Muscle layer of duodenum (tissue), 2 donors: ENCODE measurements around the gene FARP1.

Experiments
- H3K27ac ChIP-seq: one replicate; pipeline ENCODE4 v1.7.0; 2013; ENCODE audit warnings: mild to moderate bottlenecking, low read length
- H3K27me3 ChIP-seq: one replicate; pipeline ENCODE4 v1.7.0; 2013; ENCODE audit warnings: low read depth, mild to moderate bottlenecking, control low read depth, low read length
- H3K36me3 ChIP-seq, 2 donors: one replicate each; pipeline ENCODE4 v1.7.0; 2013; ENCODE audit warnings: low read length in 2 of 2, control low read depth in 1 of 2, mild to moderate bottlenecking in 1 of 2; ENCODE audit not compliant: insufficient read depth in 2 of 2, control insufficient read depth in 1 of 2
- H3K4me1 ChIP-seq, 2 donors: one replicate each; pipeline ENCODE4 v1.7.0; 2013; ENCODE audit warnings: low read length in 2 of 2, mild to moderate bottlenecking in 2 of 2, control low read depth in 1 of 2, moderate library complexity in 1 of 2; ENCODE audit not compliant: insufficient read depth in 2 of 2, control insufficient read depth in 1 of 2
- H3K4me3 ChIP-seq, 2 donors: one replicate each; pipeline ENCODE4 v1.7.0; 2013; ENCODE audit warnings: low read length in 2 of 2, low read depth in 1 of 2, mild to moderate bottlenecking in 1 of 2
- H3K9me3 ChIP-seq, 2 donors: one replicate each; pipeline ENCODE4 v1.7.0; 2013; ENCODE audit warnings: low read length in 2 of 2, control low read depth in 1 of 2, mild to moderate bottlenecking in 1 of 2; ENCODE audit not compliant: control insufficient read depth in 1 of 2
- donor health status: healthy.

Gene FARP1

GRCh38 chr13:98233127-98233526, 90.2 kb downstream of the FARP1 start:
- Histone ChIP-seq H3K9me3 (no peaks in the 10 kb centered on the region), H3K27ac (no peak overlapping the region), H3K4me1 (no peaks in the 10 kb centered on the region), H3K36me3 (no peaks in the 10 kb centered on the region), H3K4me3 (no peak overlapping the region), H3K27me3 (no peaks in the 10 kb centered on the region)

DNA sequence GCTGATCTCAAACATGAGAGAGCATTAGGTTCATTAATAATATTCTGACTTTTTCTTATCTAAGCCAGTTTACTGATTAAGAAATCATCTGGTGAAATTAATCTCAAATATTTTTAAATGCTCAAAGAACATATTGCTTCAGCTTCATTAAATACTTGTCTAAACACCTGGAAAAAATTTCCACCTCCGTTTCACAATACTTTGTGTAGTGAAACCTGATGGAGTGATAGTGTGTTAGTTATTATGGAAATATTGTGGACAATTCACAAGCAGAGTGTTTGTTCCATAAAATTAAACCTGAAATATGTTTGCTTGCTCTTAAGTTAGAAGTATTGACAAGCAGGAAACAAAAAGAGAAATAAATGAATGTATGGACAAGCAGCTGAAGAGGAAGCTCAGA, 91.5 kb downstream of the FARP1 start:
- Histone ChIP-seq H3K4me3 (no peak overlapping the region), H3K4me1 (no peaks in the 10 kb centered on the region), H3K9me3 (no peaks in the 10 kb centered on the region), H3K27me3 (no peaks in the 10 kb centered on the region), H3K36me3 (no peaks in the 10 kb centered on the region), H3K27ac (no peak overlapping the region)

GRCh38 chr13:98236197-98236596, 93.3 kb downstream of the FARP1 start:
- Histone ChIP-seq H3K4me3 (no peak overlapping the region), H3K36me3 (no peaks in the 10 kb centered on the region), H3K27me3 (no peaks in the 10 kb centered on the region), H3K9me3 (no peaks in the 10 kb centered on the region), H3K27ac (no peak overlapping the region), H3K4me1 (no peaks in the 10 kb centered on the region)

GRCh38 chr13:98237331-98237730, 94.4 kb downstream of the FARP1 start:
- no peak overlapping the region for H3K4me3 ChIP-seq
- H3K27ac ChIP-seq: no peak overlapping the region
- no peaks in the 10 kb centered on the region for H3K27me3 ChIP-seq
- no peaks in the 10 kb centered on the region for H3K9me3 ChIP-seq
- H3K36me3 ChIP-seq: no peaks in the 10 kb centered on the region
- H3K4me1 ChIP-seq: no peaks in the 10 kb centered on the region

DNA sequence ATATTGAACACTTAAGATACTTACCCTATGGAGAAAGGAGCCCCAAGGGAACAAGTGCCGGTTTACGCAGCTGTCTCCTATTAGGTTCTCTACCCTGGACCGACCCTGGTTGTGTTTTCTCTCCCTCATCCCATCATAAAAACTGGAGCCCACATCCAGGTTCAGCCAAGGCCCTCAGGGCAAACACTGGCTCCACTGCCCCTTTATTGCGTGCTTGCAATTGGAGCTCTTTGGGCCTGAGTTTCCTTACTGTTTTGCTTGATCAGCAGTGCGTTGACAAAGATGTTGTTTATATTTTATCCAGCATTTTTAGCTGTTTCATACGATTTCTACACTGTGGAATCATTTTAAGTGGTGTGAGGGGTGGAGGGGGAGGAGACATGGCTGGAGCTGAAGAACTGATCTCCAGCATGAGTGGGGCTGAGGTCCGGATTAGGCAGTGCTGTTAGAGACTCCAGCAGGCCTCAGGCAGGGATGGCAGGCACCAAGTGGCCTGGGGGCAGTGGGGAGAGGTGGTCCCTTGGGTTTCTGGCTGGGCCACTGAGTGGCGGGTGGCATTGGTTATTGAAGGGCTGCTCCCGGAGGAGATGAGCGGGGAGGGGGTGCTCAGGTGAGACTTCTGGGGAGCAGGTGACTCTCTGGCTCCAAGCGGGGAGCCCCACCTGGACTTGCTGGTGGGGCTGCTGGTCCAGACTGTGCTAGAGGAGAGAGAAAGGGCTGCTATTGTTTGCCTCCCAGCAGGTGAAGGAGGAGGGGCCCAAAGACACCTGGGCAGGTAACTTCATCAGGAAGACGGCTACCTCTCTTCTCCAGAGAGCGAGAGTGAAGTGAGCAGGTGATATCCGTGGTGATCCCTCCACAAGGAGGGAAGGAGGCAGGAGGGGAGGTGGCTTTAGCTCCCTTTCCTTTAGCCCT, 96.5 kb downstream of the FARP1 start:
- Histone ChIP-seq H3K4me3 (no peak overlapping the region), H3K36me3 (no peaks in the 10 kb centered on the region), H3K27ac (no peak overlapping the region), H3K9me3 (no peaks in the 10 kb centered on the region), H3K4me1 (no peaks in the 10 kb centered on the region), H3K27me3 (no peaks in the 10 kb centered on the region)

DNA sequence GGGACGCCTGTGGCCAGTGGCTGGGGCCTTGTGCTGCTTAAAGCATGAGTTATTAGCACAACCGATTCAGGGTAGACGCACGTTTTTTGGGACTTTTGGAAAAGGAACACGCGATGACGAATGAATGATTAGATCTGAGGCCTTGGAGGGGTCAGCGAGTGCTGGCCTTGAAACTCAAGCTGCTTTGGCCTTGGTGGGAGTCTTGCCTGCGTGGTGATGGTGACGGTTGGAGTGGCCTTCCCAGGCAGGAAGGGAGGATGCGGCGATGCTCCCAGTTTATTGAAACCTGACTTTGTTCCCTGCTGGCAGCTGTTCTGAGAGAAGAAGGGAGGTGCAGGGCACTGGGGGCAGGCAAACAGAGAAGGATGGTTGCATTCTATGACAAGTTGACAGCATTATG, 97.2 kb downstream of the FARP1 start:
- Histone ChIP-seq H3K27ac (no peak overlapping the region), H3K27me3 (no peaks in the 10 kb centered on the region), H3K9me3 (no peaks in the 10 kb centered on the region), H3K36me3 (no peaks in the 10 kb centered on the region), H3K4me3 (no peak overlapping the region), H3K4me1 (no peaks in the 10 kb centered on the region)

DNA sequence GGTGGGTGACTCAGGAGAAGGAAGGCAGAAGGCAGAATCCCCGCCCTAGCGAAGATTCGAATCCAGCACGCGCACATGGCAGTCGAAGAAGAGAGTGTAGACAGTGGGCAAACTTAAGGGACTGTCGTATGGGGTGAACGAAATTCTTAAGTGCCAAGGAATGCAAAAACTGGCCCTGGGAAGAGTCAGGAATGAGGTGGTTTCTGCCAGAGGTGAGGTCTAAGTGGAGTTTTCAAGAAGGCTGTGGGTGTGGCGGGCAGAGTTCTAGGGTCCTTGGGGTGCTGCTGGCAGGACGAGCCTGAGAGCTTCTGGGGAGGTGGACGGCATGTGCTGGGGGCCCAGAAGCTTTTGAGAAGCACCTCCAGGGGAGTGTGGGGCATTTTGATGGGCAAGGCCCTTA, 98.1 kb downstream of the FARP1 start:
- Histone ChIP-seq H3K4me3 (no peak overlapping the region), H3K36me3 (no peaks in the 10 kb centered on the region), H3K27ac (no peak overlapping the region), H3K27me3 (no peaks in the 10 kb centered on the region), H3K4me1 (no peaks in the 10 kb centered on the region), H3K9me3 (no peaks in the 10 kb centered on the region)

DNA sequence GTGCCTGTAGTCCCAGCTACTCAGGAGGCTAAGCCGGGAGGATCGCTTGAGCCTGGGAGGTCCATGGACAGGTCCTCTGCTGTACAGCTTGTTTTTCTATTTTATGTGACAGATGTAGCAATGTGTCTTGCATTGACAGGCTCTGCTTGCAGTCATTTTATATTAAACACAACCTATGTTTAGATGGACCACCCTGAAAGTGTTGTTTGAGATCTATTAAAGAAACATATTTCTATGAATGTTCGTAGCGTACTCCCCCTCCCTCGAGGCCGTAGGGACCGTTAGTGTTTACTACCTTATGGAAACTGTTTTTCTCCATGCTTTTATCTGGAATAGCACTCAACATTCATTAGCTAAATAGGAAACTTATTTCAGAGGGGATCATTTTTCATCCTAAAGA, 99.1 kb downstream of the FARP1 start:
- Histone ChIP-seq H3K4me1 (no peaks in the 10 kb centered on the region), H3K27me3 (no peaks in the 10 kb centered on the region), H3K36me3 (no peaks in the 10 kb centered on the region), H3K9me3 (no peaks in the 10 kb centered on the region), H3K4me3 (no peak overlapping the region), H3K27ac (no peak overlapping the region)

DNA sequence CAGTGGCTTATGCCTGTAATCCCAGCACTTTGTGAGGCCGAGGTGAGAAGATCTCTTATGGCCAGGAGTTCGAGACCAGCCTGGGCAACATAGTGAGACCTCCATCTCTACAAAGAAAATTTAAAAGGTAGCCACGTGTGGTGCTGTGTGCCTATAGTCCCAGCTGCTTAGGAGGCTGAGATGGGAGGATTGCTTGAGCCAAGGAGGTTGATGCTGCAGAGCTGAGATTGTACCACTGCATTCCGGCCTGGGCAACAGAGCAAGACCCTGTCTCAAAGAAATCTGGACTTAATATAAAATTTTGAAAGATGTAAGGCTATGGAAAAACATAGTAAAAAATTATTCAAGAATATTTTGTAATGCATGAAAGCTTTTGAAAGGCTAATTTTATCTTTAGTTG, 99.5 kb downstream of the FARP1 start:
- Histone ChIP-seq H3K4me1 (no peaks in the 10 kb centered on the region), H3K36me3 (no peaks in the 10 kb centered on the region), H3K27ac (no peak overlapping the region), H3K9me3 (no peaks in the 10 kb centered on the region), H3K27me3 (no peaks in the 10 kb centered on the region), H3K4me3 (no peak overlapping the region)

DNA sequence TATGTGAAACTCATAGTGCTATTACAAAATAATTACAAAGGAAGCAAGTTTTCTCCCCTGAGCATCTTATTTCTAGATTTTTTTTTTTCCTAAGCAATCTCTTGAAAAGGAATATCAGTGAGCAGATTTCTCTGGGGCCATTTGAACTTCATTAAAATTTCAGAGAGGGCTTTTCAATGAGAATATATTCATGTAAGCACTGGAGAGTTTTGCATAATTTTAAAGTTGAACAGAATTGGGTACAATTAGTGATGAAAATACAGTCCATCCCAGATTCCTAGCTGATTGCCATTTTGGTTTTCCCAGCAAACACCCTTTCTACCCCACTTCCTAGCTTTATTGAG, 101.0 kb downstream of the FARP1 start:
- Histone ChIP-seq H3K9me3 (no peaks in the 10 kb centered on the region), H3K27me3 (no peaks in the 10 kb centered on the region), H3K27ac (no peak overlapping the region), H3K4me3 (no peak overlapping the region), H3K4me1 (no peaks in the 10 kb centered on the region), H3K36me3 (no peaks in the 10 kb centered on the region)

DNA sequence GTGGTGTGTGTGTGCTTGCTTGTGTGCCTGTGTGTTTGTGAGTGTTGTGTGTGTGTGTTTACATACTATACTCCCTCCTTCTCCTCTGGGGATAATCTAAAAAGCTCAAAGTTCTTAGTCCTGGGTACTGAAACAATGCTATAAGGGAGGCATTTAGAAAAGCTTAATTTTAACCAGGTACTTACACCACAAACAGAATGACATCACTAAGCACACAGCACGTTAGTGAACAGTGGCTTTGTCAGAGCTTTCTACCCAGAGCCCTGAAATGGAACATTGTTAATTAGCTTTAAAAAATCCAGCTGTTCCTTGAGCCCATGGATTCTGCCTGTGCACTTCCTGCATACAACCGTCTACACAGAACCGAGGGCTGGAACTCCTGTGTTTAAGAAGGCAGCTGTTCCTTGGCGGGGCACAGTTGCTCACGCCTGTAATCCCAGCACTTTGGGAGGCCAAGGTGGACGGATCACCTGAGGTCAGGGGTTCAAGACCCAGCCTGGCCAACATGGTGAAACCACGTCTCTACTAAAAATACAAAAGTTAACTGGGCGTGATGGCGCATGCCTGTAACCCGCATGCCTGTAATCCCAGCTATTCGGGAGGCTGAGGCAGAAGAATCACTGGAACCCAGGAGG, 103.8 kb downstream of the FARP1 start:
- no peak overlapping the region for H3K27ac ChIP-seq
- H3K9me3 ChIP-seq: no peaks in the 10 kb centered on the region
- H3K4me3 ChIP-seq: no peak overlapping the region
- H3K4me1 ChIP-seq: no peaks in the 10 kb centered on the region
- no peaks in the 10 kb centered on the region for H3K27me3 ChIP-seq
- no peaks in the 10 kb centered on the region for H3K36me3 ChIP-seq

GRCh38 chr13:98251708-98252107, 108.8 kb downstream of the FARP1 start:
- Histone ChIP-seq H3K36me3 (no peaks in the 10 kb centered on the region), H3K27me3 (no peaks in the 10 kb centered on the region), H3K4me1 (peaks cover 4 to 17% of the 10 kb centered on the region in 2 donors), H3K27ac (no peak overlapping the region), H3K4me3 (no peak overlapping the region), H3K9me3 (no peaks in the 10 kb centered on the region)
